HTERT RPE-1 (cell line): ENCODE data around the gene SCN1B.

Source experiments
- in situ Hi-C: fragments of 300-500 bp; cut with MboI; formaldehyde crosslinking; loops from 4 replicates; pipeline ENCODE4 v1.14.3; 2020; ENCODE audit warnings: low sequenced_read_pairs

The SCN1B gene

DNA sequence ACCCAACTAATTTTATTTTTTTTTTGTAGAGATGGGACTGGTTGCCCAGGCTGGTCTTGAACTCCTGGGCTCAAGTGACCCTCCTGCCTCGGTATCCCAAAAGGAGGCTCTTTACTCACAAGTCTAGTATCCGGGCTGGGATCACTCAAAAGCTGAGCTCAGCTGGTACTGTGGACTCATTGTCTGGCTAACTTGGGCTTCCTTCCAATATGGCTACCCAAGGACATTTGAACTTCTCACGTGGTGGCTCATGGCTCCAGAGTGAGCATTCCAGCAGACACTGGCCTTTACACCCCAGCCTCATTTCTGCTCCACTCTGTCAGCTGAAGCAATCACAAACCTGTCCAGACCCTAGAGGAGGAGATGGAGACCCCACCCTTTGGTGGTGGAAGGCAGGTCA, 40.2 kb downstream of the SCN1B start:
- in situ Hi-C loops = no loop called here

DNA sequence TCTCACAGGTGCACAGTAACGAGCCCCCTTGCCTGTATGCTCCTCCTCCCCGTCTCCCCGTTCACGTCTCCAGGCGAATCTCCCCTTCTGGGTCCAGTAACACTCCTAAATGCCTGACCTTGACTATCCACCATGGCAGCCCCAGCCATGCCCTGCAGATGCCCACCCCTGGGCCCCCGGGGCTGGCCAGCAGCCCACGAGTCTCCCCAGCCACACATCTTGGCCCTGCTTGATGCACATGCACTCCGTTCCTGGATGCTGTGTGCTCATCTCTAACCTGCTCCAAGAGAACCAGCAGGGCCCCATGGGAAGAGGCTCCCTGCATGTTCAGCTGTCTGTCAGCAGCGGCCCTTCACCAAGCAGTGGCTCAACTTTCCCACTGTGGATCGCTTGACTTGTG, 43.2 kb downstream of the SCN1B start:
- in situ Hi-C loops = no loop called here

DNA sequence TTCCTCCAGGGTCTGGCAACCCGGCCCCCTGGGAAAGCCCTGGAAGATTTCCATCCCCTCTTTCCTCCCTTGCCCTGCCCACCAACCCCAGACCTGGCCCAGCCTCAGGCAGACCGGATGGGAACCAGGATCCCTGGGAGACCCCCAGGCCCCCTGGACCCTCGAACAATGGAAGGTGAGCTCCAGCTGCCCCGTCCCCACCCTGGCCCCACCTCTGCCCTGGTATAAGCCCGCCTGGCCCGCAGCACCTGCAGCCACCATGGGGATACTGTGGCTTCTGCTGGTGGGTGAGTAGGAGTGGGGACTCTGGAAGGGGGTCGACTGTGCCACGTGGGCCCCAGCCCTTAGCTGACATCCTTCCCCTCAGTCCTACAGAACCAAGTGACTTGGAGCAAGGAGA, 43.7 kb downstream of the SCN1B start:
- in situ Hi-C loops = no loop called here

DNA sequence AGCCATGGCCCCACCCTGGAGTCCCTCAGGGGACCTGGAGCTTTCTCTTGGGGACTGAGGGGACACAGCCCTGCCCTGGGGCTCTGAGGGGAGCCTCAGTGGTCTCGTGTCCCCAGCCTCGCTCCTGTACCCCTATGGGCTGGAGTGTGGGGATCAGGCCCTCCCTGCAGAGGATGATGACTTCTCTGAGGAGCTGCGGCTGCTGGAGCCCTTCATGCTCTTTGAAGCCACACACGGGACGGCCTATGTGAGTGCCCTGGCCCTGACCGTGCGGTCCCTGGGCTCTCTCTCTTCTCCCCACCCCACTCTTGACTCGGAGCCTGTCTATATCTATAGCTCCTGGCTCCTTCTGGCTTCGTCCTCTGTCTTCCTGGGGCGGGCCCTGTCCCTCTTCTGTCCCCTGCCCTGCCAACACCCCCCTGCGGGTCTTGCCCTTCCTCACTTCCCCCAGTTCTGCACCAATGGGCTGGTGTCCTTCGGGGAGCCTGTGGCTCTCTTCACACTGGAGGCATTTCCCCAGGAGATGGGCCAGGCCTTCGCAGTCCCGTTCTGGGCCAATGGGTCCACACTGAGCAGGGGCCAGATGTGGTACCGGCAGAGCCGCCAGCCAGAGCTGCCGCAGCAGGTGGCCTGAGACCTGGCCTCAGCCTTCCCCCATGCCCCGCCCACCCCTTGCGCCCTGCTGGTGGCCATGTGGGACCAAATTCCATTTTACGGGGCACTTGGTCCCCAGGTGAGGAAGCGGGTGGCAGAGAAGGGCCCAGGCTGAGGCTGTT, 44.3 kb downstream of the SCN1B start:
- in situ Hi-C loops = no loop called here

DNA sequence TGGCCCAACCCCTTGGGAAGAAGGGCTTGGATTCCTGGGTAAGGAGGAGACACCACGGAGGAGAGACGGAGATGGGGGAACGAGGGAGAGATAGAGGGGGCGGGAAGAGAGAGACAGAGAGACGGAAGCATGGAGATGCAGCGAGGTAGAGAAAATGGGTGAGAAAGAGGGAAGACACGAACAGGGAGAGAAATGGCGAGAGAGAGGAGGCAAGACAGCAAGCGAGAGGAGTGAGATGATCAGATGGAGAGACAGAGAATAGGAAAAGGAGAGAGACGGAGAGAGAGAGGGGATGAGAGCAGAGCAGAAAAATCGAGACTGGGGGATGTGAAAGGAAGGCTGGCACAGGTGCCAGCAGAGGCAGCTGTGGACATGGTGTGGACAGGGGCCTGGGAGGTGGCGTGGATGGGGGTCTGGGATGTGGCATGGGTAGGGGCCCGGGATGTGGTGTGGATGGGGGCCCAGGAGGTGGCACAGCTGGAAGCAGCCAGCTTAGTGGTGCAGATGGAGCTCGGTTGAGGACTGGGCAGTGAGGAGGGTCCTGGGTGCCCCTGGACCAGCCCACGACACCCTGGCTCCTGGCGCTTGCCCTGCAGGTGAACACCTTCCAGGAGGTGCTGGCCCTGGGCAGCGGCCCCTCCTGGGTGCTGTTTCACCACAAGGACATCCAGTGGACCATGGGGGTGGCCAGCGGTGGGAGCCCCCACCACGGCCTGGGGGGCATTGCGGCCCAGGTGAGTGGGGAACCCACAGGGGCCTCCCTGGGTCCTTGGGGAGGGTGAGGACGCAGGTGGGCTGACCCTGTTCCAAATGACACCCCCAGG, 45.1 kb downstream of the SCN1B start:
- in situ Hi-C loops = no loop called here

DNA sequence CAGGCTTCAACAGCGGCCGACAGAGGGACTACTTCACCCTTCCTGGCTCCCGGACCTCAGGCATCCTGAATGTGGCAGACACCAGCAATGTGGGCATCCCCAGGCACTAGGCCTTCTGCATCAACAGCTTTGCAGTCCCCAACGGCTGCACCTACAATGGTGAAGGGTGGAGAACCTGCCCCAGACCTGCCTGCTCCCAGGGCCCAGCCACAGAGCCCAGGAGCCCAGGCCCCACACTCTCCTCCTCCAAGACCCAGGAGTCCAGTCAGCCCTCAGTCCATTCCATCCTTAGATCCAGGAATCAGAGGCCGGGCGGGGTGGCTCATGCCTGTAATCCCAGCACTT, 45.7 kb downstream of the SCN1B start:
- in situ Hi-C loops = no loop called here

DNA sequence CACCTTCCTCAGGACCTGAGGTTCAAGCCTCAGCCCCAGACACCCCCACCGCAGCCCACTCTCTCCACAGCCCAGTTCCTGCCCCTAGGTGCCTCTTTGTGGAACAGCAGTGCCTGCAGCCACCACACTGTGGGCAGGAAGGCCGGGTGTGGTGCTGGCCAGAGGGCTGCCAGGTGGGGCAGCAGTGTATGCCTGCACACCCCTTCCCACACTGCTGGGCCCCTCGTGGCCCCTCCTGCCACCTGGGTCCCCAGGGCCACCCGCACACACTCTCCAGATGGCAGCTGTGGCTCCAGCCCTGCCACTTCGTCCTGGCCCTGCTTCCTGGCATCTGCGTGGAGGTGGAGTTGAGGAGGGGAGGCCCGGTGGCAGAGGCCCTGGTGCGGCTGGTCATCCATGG, 46.4 kb downstream of the SCN1B start:
- in situ Hi-C loops = no loop called here

DNA sequence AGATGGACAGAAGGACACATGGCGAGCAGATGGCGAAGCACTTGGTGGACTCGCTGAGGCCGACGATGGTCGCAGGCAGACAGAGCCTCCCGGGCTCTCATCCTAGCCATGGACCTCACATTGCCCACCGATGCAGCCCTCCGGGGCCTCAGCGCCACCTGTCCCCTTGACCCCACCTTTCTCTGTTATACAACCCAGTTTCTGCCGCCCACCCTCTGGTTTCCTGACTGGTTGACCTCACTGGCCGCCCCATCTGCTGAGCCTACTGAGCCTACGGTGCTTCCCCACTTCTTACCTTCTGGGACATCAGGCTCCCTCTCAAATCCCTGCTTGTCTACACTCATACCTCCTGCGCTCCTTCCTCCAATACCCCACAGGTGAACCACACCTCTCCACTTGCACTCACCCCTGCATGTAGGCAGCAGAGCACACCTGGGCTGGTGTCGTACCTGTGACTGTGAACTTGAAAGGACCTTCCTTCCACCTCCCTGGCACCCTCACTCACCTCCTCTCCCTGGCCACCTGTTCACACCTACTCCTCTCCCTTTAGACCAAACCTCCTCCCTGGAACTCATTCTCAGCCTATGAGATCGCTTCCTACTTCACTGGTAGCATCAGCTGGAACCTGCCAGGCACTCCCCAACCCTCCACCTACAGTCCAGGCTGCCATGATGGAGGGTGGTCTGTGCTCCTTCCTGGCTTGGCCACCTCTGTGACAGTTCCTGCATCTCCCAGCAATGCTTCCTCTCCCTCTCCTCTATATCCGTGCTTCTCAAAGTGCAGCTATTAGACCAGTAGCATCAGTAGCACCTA, 47.3 kb downstream of the SCN1B start:
- in situ Hi-C loops = no loop called here

DNA sequence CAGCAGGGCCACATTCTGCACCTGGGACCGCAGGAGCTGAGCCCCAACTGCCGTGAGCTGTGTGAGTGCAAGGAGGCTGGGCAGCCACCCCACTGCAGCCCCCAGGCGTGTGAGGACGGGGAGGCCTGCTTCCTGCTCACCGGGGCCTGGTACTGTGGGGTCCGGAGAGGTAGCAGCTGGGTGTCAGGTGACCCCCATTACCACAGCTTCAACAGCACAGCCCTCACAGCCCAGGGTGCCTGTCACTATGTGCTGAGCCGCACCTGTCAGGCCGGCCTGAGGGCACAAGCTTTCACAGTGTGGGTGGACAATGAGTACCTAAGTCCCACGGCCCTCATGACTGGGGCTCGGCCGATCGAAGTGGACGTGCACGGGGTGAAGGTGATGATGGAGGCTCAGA, 49.6 kb downstream of the SCN1B start:
- in situ Hi-C loops = no loop called here

DNA sequence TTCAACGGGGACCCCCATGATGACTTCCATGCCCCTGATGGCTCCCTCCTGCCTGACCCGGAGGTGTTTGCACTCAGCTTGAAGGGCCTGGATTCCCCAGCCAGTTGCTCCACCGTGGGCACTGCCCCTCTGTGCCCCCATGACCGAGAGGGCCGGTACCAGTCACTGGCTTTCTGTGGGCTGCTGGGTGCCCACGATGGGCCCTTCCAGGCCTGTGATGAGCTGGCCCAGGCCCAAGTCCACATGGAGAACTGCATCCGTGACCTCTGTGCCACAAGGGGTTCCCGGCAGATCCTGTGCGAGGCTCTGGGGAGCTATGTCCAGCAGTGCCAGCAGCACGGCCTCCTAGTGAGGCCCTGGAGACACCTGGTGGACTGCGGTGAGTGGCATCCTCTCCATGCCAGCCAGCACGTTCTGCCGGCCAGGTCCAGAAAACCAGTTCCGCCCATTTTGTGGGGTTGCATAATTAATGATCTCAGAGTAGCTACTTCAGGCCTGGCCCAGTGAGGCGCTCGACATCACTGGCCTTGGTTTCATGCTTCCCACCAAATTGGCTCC, 50.4 kb downstream of the SCN1B start:
- in situ Hi-C loops = no loop called here

DNA sequence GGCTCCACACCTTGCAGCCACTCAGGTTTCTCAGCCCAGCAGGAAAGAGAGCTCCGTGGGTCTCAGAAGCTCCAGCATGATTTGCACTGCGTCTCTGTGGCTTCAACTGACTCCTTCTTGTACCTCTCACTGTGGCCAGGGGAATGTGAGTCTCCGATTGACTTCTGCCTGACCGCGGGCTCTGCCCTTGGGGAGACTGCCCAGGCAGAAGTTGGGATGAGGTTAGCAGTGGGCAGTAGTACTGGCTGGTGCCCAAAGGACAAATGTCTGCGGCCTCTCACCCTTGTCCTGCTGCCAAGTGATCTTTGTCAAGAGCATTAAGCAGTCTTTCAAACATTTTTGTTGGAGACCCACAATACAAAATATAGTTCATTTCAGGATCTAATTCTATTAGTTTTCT, 50.9 kb downstream of the SCN1B start:
- in situ Hi-C loops = no loop called here

DNA sequence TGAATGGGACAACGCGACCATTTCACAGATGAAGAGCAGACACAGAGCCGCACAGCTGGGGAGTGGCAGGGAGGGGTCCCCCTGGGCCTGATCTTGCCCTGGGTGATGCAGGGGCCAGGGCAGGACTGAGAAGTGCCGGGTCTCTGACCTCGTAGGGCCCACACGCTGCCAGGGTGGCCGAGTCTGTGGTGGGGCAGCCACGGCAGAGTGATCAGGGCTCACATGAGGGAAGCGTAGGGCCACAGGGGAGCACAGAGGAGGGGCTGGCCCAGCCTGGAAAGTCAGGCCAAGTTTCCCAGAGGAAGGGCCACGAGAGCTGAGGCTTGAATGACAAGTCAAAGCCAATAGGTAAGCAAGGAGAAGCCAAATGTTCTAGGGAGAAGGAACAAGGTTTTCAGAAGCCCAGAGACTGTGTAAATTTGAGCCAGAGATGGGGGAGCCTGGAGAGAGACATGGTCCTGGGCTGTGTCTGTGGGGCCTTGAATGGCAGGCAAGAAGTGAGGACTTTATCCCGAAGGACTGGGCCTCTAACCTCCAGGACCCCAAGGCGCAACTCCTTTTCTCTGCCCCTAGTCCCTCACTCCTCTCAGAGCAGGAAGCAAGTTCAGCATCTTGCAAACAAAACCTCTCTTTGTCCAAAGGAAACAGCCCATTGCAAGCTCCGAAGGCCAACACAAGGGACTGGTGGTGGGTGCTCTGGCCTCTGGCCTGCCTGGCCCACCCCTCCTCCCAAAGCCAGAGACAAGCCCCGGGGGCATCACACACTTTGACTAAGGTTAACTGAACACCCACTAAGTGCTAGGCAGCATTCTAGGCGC, 53.6 kb downstream of the SCN1B start:
- in situ Hi-C loops = no loop called here

DNA sequence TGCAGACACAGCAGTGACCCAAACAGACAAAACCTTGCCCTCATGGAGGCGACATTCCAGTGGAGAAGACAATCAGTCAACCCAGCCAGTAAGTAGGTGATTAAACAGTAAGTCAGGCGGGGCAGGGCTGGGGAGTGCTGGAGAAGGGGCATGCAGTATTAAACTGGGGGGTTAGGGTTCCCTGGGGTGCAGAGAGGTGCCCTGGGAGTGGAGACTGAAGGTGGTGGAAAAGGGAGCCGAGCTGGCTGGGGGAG, 54.2 kb downstream of the SCN1B start:
- in situ Hi-C loops = no loop called here

DNA sequence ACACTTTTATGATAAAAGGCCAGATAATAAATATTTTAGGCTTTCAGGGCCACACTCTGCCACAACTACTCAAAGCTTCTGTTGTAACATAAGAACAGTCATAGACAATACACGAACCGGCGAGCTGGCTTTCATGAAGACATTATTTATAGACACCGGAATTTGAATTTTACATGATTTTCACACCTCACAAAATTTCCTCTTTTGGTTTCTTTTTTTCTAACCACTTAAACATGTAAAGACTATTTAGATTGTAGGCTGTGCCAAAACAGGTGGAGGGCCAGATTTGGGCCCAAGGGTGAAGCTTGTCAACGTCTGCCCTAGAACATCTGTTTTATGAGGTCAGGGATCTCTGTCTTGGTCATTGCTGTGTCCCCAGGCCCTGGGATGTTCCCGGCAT, 55.7 kb downstream of the SCN1B start:
- in situ Hi-C loops = no loop called here

DNA sequence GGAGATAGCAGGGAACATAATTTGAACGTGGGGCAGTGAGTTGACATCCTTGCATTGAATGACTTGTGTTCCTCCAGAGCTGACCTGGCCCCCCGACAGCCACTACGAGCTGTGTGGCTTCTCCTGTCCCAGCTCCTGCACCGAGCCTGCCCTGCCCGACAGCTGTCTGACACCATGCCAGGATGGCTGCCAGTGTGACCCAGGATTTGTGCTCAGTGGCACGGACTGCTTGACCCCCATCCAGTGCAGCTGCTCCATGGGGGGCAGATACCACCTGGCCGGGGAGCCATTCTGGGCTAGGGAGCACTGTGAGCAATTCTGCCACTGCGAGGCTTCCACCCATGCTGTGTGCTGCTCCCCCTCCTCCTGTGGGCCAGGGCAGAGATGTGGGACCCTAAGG, 56.2 kb downstream of the SCN1B start:
- in situ Hi-C loops = no loop called here

DNA sequence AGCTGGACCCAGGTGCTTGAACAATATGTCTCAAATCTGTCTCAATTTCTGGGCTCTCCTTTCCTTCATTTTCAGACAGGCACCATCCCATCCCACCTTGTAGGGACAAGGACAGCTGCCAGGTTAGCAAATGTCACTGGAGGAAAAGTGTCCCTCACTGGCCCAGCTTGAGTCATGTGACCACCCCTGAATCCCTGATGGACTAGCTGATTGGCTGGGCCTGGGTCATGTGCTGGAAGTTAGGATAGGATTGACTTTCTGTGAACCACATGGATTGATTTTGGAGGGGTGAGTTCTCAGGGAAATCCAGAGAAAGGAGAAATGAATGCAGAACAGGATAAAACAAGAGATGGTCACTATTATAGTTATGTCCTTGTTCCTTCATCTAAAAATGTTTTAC, 57.1 kb downstream of the SCN1B start:
- in situ Hi-C loops = no loop called here

DNA sequence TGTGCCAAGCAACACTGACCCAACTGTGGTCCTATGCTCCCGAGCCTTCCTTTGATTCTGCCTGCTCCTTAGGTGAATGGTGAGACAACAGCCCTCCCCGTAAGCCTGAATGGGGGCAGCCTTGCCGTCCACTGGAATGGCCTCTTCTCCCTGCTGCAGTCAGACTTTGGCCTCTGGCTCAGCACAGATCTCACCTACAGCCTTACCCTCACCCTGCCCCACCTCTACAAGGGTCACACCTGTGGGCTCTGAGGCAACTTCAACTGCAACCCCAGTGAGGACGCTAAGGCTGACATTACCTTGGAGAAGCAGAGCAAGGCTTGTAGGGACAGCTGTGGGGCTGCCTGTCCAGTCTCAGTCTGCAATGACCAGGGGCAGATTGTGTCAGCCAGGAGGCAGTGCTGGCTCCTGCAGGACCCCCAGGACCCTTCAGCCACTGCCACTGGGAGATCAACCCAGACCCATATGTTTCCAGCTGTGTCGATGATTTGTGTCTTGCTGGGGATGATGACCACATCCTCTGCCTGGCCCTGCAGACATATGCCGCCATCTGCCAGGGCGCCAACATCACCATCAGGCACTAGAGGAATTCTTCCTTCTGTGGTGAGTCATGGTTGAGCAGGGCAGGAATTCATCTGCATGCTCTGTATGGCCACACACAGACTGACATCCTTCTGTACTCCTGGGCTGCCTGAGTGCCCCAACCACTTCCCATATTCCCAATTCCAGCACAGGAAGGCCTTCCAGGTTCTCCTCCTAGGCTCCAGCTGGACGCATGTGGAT, 58.1 kb downstream of the SCN1B start:
- in situ Hi-C loops = no loop called here

DNA sequence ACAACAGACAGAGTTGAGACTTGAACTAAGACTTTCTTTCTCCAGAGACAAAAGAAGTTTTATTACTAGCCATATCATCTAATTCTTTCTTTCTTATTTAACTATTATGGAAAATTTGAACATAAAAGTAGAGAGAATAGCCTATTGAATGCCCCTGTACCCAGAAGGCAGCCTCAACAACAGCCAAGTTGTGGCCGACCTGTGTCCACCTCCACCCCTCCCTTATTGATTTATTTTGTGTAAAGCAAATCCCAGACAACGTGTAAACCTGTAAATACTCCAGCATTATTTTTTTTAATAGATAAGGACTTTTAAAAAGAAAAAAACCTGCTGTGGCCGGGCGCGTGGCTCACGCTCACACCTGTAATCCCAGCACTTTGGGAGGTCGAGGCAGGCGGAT, 59.3 kb downstream of the SCN1B start:
- in situ Hi-C loops = no loop called here
